WI38 (cell line): Measurements from ENCODE around the gene SERPINB10.

ENCODE experiments used
- H3K4me3 ChIP-seq: 2 replicates; pipeline ENCODE4 v1.5.1; 2011; ENCODE audit warnings: low read depth, mild to moderate bottlenecking, control low read depth, low read length
- CTCF ChIP-seq: IDR thresholded peaks from 2 replicates; pipeline ENCODE4 v1.5.1; 2012; ENCODE audit warnings: low read depth, mild to moderate bottlenecking, control low read depth, low read length

SERPINB10 gene

GRCh38 chr18:63947051-63947790 is 39.5 kb downstream of the SERPINB10 start:
- H3K4me3 ChIP-seq = no peak overlapping the region

GRCh38 chr18:63949068-63949737 is 41.4 kb downstream of the SERPINB10 start, which contains the start of gene HMSD:
TSS of gene HMSD (plus strand) at chr18:63949301. CDS start at chr18:63953456, 4,155 bp downstream.
- TF ChIP-seq CTCF = peak; percentile 54
- H3K4me3 ChIP-seq = peak within 1 kb of the TSS; percentile 55

More at GRCh38 chr18:63947051-63947790, 39.5 kb downstream of the SERPINB10 start:
- TF ChIP-seq CTCF = no peak

GRCh38 chr18:63951302-63951705 is 43.5 kb downstream of the SERPINB10 start:
- no peak overlapping the region for H3K4me3 ChIP-seq
- 0 out of 2 replicates have a peak, but pooled peaks have one; percentile 6 for TF ChIP-seq CTCF

GRCh38 chr18:63953811-63954210 is 46.1 kb downstream of the SERPINB10 start:
- TF ChIP-seq CTCF = no peak
- no peak overlapping the region for H3K4me3 ChIP-seq

- no peak for TF ChIP-seq CTCF
Measured at GRCh38 chr18:63956755-63957154, 49.0 kb downstream of the SERPINB10 start.

GRCh38 chr18:63960891-63961290 is 53.1 kb downstream of the SERPINB10 start:
- no peak for TF ChIP-seq CTCF

More at GRCh38 chr18:63956755-63957154, 49.0 kb downstream of the SERPINB10 start:
- H3K4me3 ChIP-seq = no peak overlapping the region

GRCh38 chr18:63961435-63961980 is 53.8 kb downstream of the SERPINB10 start:
- no peak for TF ChIP-seq CTCF
- H3K4me3 ChIP-seq = no peak overlapping the region

More at GRCh38 chr18:63960891-63961290, 53.1 kb downstream of the SERPINB10 start:
- H3K4me3 ChIP-seq = no peak overlapping the region
